ENCODE data around the gene VSTM4. TPM values are rescaled to one million over a fixed set of nuclear protein-coding genes. Genes with fewer than 3 reads are reported as not detected.

Gene VSTM4
- total and polyA plus RNA-seq, 9 of the 15 experiments (the other 6 are each of a cell fraction or from before 2014, with no cell fraction given), result 1.0 to 7.9 (median 3.0) TPM

DNA sequence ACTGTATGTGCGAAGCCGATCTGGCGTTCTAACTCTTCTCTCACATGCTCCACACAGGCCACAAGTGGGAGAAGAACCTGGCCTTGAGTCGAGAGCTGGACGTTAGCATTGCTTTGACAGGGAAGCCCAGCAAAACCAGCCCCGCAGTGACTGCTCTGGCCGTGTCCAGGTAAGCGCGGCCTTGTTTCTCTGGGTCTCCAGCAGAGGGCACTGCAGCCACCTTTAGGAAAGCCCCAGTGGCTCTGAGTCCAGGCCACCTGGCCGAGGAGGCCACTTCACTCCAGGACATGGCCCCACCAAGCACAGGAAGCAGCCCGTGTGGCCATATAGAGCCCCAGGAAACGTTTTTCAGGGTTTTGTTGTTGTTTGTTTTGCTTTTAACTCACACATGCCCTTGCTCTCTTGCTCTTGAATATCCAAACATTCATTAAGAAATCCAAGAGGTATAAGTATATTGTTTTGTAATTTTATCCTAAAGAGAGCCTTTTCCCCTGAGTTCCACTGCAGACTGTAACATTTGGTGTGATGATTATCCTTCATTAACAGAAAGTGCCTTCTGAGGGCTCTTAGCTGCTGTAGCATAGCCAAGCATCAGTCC, 133.9 kb downstream of the VSTM4 start:
- H3K4me2 ChIP-seq (ENCODE audit: insufficient read depth, low read length), result no peak overlapping the region
- no peaks in the 10 kb centered on the region for H3K36me3 ChIP-seq (ENCODE audit: control insufficient read depth, insufficient read depth, low read length)
- no peak overlapping the region for H3K27ac ChIP-seq (ENCODE audit: extremely low read depth, low read depth, low read length)
- ChIA-PET CTCF (ENCODE audit: low intra/inter-chr PET ratio) (interaction anchor here (0.5 to 1.9 kb wide), 6 partner anchors 20 to 531 kb away, joined by 3 to 11 read pairs (median 4); no protein-coding TSS in a partner anchor), POLR2A (interaction anchor here (1.1 kb wide), 1 partner anchor 317 kb away, joined by 4 read pairs; no protein-coding TSS in a partner anchor)
- H2AFZ ChIP-seq (ENCODE audit: low read depth, low read length), result peak overlapping the region; percentile 82
- peaks cover 0 to 13% of the 10 kb centered on the region in 2 experiments; a peak in 2 of 5 replicates for H3K27me3 ChIP-seq (ENCODE audit: control insufficient read depth in 2 of 2, insufficient read depth in 2 of 2, low read length in 2 of 2)
- ATAC-seq, result peak; percentile 98
- FAIRE-seq, result peak; percentile 99
- in situ Hi-C loops (cut with MboI), result no loop called here
- H3K9me1 ChIP-seq (ENCODE audit: control insufficient read depth, insufficient read depth, low read length), result no peaks in the 10 kb centered on the region
- 0 out of 4 replicates have a peak overlapping the region, but pooled peaks of 1 of the 2 experiments have one; percentile 49 for H3K9ac ChIP-seq (ENCODE audit: insufficient read depth in 1 of 2, low read depth in 2 of 2, low read length in 2 of 2)
- no TSS peak for BruUV-seq (replicated peaks)
- H3K4me3 ChIP-seq, result no peak overlapping the region
- 0 out of 2 replicates have a peak, but pooled peaks cover 4% of the 10 kb centered on the region for H4K20me1 ChIP-seq (replicated peaks; ENCODE audit: control insufficient read depth, insufficient read depth, low read length)
- H3K4me1 ChIP-seq (replicated peaks in 1 of 2; ENCODE audit: control insufficient read depth in 2 of 2, insufficient read depth in 2 of 2, low read length in 2 of 2), result peaks cover 4 to 9% of the 10 kb centered on the region in 2 experiments; a peak in 2 of 5 replicates
- WGBS (ENCODE audit: insufficient coverage, low coverage, missing lambda C conversion rate), result 2% methylated on average over 12 of the region's 12 CpGs
- DNase-seq (ENCODE audit: extremely low read depth in 1 of 4, low spot score in 3 of 4), result peak; percentile 84 to 93 (median 88)
- H3K9me3 ChIP-seq (replicated peaks; ENCODE audit: control insufficient read depth, insufficient read depth, low read depth, low read length), result no peaks in the 10 kb centered on the region
- H3K79me2 ChIP-seq (ENCODE audit: control insufficient read depth, insufficient read depth, low read length), result no peaks in the 10 kb centered on the region
- intact Hi-C loops (cut with micrococcal nuclease), result loop anchor here (1.0 to 5.0 kb wide), 4 partner anchors 136 to 538 kb away; partner anchors contain the start of gene VSTM4
- TF ChIP-seq SLC30A9 (CRISPR knock-in tag; IDR thresholded peaks at IDR 0.05), result no peak
- no peak for TF ChIP-seq ZKSCAN1 (IDR thresholded peaks at IDR 0.05; ENCODE audit: low read depth, low read length)
- no peak for TF ChIP-seq PPARD (CRISPR knock-in tag; IDR thresholded peaks at IDR 0.05)
- TF ChIP-seq, protein P1, sequence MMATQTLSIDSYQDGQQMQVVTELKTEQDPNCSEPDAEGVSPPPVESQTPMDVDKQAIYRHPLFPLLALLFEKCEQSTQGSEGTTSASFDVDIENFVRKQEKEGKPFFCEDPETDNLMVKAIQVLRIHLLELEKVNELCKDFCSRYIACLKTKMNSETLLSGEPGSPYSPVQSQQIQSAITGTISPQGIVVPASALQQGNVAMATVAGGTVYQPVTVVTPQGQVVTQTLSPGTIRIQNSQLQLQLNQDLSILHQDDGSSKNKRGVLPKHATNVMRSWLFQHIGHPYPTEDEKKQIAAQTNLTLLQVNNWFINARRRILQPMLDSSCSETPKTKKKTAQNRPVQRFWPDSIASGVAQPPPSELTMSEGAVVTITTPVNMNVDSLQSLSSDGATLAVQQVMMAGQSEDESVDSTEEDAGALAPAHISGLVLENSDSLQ (IDR thresholded peaks at IDR 0.05), result no peak
- TF ChIP-seq ZNF232 (CRISPR knock-in tag; IDR thresholded peaks at IDR 0.05), result no peak
- TF ChIP-seq TBL1XR1 (IDR thresholded peaks at IDR 0.05; ENCODE audit: low read length in 2 of 2), result 0 out of 4 replicates have a peak, but pooled peaks of 1 of the 2 experiments have one; percentile 19
- TF ChIP-seq, protein P2, sequence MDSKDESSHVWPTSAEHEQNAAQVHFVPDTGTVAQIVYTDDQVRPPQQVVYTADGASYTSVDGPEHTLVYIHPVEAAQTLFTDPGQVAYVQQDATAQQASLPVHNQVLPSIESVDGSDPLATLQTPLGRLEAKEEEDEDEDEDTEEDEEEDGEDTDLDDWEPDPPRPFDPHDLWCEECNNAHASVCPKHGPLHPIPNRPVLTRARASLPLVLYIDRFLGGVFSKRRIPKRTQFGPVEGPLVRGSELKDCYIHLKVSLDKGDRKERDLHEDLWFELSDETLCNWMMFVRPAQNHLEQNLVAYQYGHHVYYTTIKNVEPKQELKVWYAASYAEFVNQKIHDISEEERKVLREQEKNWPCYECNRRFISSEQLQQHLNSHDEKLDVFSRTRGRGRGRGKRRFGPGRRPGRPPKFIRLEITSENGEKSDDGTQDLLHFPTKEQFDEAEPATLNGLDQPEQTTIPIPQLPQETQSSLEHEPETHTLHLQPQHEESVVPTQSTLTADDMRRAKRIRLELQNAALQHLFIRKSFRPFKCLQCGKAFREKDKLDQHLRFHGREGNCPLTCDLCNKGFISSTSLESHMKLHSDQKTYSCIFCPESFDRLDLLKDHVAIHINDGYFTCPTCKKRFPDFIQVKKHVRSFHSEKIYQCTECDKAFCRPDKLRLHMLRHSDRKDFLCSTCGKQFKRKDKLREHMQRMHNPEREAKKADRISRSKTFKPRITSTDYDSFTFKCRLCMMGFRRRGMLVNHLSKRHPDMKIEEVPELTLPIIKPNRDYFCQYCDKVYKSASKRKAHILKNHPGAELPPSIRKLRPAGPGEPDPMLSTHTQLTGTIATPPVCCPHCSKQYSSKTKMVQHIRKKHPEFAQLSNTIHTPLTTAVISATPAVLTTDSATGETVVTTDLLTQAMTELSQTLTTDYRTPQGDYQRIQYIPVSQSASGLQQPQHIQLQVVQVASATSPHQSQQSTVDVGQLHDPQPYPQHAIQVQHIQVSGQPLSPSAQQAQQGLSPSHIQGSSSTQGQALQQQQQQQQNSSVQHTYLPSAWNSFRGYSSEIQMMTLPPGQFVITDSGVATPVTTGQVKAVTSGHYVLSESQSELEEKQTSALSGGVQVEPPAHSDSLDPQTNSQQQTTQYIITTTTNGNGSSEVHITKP (IDR thresholded peaks at IDR 0.05; ENCODE audit: partially characterized antibody), result no peak
- no peak for TF ChIP-seq FOXJ2 (tag; IDR thresholded peaks at IDR 0.05)
- TF ChIP-seq ZBED1 (IDR thresholded peaks at IDR 0.05), result no peak
- TF ChIP-seq, protein P3, sequence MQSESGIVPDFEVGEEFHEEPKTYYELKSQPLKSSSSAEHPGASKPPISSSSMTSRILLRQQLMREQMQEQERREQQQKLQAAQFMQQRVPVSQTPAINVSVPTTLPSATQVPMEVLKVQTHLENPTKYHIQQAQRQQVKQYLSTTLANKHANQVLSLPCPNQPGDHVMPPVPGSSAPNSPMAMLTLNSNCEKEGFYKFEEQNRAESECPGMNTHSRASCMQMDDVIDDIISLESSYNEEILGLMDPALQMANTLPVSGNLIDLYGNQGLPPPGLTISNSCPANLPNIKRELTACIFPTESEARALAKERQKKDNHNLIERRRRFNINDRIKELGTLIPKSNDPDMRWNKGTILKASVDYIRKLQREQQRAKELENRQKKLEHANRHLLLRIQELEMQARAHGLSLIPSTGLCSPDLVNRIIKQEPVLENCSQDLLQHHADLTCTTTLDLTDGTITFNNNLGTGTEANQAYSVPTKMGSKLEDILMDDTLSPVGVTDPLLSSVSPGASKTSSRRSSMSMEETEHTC (IDR thresholded peaks at IDR 0.05), result no peak
- TF ChIP-seq TRIM28 (IDR thresholded peaks at IDR 0.05), result no peak
- peak; percentile 19; the same call in 1 of the 2 replicates for TF ChIP-seq ESRRA (IDR thresholded peaks at IDR 0.05; ENCODE audit: borderline replicate concordance, low read depth)
- TF ChIP-seq FOS (IDR thresholded peaks at IDR 0.05; ENCODE audit: extremely low read depth, insufficient read length), result no peak
- TF ChIP-seq ZKSCAN8 (CRISPR knock-in tag; IDR thresholded peaks at IDR 0.05), result no peak
- TF ChIP-seq PHF20 (IDR thresholded peaks at IDR 0.05; ENCODE audit: partially characterized antibody), result no peak
- TF ChIP-seq NCOA6 (IDR thresholded peaks at IDR 0.05), result no peak
- TF ChIP-seq, protein P4, sequence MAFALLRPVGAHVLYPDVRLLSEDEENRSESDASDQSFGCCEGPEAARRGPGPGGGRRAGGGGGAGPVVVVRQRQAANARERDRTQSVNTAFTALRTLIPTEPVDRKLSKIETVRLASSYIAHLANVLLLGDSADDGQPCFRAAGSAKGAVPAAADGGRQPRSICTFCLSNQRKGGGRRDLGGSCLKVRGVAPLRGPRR (CRISPR knock-in tag; IDR thresholded peaks at IDR 0.05), result no peak
